Mucosa of descending colon (tissue), 3 donors: ENCODE data around the gene YIF1A. TPM values are rescaled to one million over a fixed set of nuclear protein-coding genes. Genes with fewer than 3 reads are reported as not detected.
"Not testable (repeated sequence)": the region's sequence is repeated elsewhere in the genome, so short reads cannot be mapped to it uniquely, and the experiment has no call there.

Experiments used
- ATAC-seq: fragments of 200-7000 bp; cut with Tn5 transposase; one replicate; pipeline ENCODE4 v1.9.1; 2020; ENCODE audit warnings: mild to moderate bottlenecking, moderate library complexity
- DNase-seq, 3 donors: peaks; one replicate each; pipeline ENCODE4 v3.0.0-alpha.2; 2020
- H3K36me3 ChIP-seq: fragments of 200-600 bp; one replicate; pipeline ENCODE4 v1.8.0; 2021; ENCODE audit warnings: low read depth, mild to moderate bottlenecking
- H3K4me1 ChIP-seq: fragments of 200-600 bp; one replicate; pipeline ENCODE4 v1.8.0; 2021; ENCODE audit warnings: low read depth, mild to moderate bottlenecking
- H3K4me3 ChIP-seq: fragments of 200-600 bp; one replicate; pipeline ENCODE4 v1.8.0; 2021; ENCODE audit warnings: mild to moderate bottlenecking
- H3K9me3 ChIP-seq: fragments of 200-600 bp; one replicate; pipeline ENCODE4 v1.8.0; 2021; ENCODE audit warnings: mild to moderate bottlenecking
- CTCF ChIP-seq: fragments of 200-600 bp; IDR thresholded peaks from one replicate; pipeline ENCODE4 v1.8.0; 2022; ENCODE audit warnings: antibody characterized with exemption, mild to moderate bottlenecking
- intact Hi-C, 2 donors: fragments of 100-400 bp; cut with DNase I in 1 of 2; cut with micrococcal nuclease in 1 of 2; formaldehyde crosslinking; loops; one replicate each; pipeline versions ENCODE4 v1.11.0 to v1.11.1; 2022; cut with DNase I, micrococcal nuclease
- total RNA-seq, 3 donors: library from RNA; stranded (reverse); fragmentation: NEBNext Ultra II Directional in 2 of 3; extraction: Animal tissue kit (Norgen Biotek cat#: 25700) in 2 of 3; gene quantifications; one replicate each; pipeline versions ENCODE4 v1.2.1 to v1.2.4, GENCODE V29; 2021 to 2023
- donor health status: DM: no; HTN: no; CAD: no; lungs with moderate emphysema.
- donor health status: DM: no; HTN: no; CAD: no.
- donor health status: DM: no; HTN: yes; CAD: no.

The YIF1A gene
- total RNA-seq, 3 donors from 2014 or later = 66.1 to 93.5 (median 77.9) TPM

GRCh38 chr11:66314186-66314501 is 25.2 kb upstream of the YIF1A start:
- H3K4me1 ChIP-seq = peaks cover 12% of the 10 kb centered on the region
- no peaks in the 10 kb centered on the region for H3K9me3 ChIP-seq
- no peak for TF ChIP-seq CTCF
- H3K4me3 ChIP-seq = no peak overlapping the region
- intact Hi-C loops = loop anchor here in 1 of 2 donors (10.0 kb wide), 1 partner anchor 71 kb away; no protein-coding TSS in a partner anchor
- ATAC-seq (no peak), DNase-seq (no peak)
- H3K36me3 ChIP-seq = no peaks in the 10 kb centered on the region

- no peak for ATAC-seq
- H3K36me3 ChIP-seq = no peaks in the 10 kb centered on the region
- H3K4me1 ChIP-seq = peaks cover 12% of the 10 kb centered on the region
- no peak overlapping the region for H3K4me3 ChIP-seq
- no peak for TF ChIP-seq CTCF
- DNase-seq = no peak
- intact Hi-C loops = loop anchor here in 1 of 2 donors (10.0 kb wide), 1 partner anchor 71 kb away; no protein-coding TSS in a partner anchor
- no peaks in the 10 kb centered on the region for H3K9me3 ChIP-seq
Observed at GRCh38 chr11:66313321-66314185, 24.6 kb upstream of the YIF1A start.

- Histone ChIP-seq H3K9me3 (no peaks in the 10 kb centered on the region), H3K36me3 (no peaks in the 10 kb centered on the region), H3K4me3 (no peak overlapping the region), H3K4me1 (peaks cover 7% of the 10 kb centered on the region)
- intact Hi-C loops = loop anchor here in 1 of 2 donors (10.0 kb wide), 1 partner anchor 72 kb away; no protein-coding TSS in a partner anchor
- ATAC-seq (peak; percentile 86), DNase-seq (peak; percentile 100)
- no peak for TF ChIP-seq CTCF
Observed at GRCh38 chr11:66312549-66313320, 23.8 kb upstream of the YIF1A start.

- H3K4me1 ChIP-seq = peaks cover 7% of the 10 kb centered on the region
- H3K9me3 ChIP-seq = no peaks in the 10 kb centered on the region
- peak; percentile 84 for TF ChIP-seq CTCF
- no peak overlapping the region for H3K4me3 ChIP-seq
- peak; percentile 93 to 97 (median 95) for DNase-seq
- intact Hi-C loops = loop anchor here in 1 of 2 donors (10.0 kb wide), 1 partner anchor 73 kb away; no protein-coding TSS in a partner anchor
- peak; percentile 79 for ATAC-seq
- H3K36me3 ChIP-seq = no peaks in the 10 kb centered on the region
Observed at GRCh38 chr11:66311965-66312548, 23.1 kb upstream of the YIF1A start.

- H3K4me3 ChIP-seq = no peak overlapping the region
- ATAC-seq (no peak), DNase-seq (no peak)
- H3K9me3 ChIP-seq = no peaks in the 10 kb centered on the region
- peaks cover 7% of the 10 kb centered on the region for H3K4me1 ChIP-seq
- no peak for TF ChIP-seq CTCF
- intact Hi-C loops = loop anchor here in 1 of 2 donors (10.0 kb wide), 1 partner anchor 73 kb away; no protein-coding TSS in a partner anchor
- no peaks in the 10 kb centered on the region for H3K36me3 ChIP-seq
Observed at GRCh38 chr11:66311470-66311964, 22.6 kb upstream of the YIF1A start.

GRCh38 chr11:66310803-66311440 is 22.0 kb upstream of the YIF1A start:
- not testable (repeated sequence) for DNase-seq, H3K36me3 ChIP-seq, ATAC-seq, H3K9me3 ChIP-seq, H3K4me3 ChIP-seq, H3K4me1 ChIP-seq
- intact Hi-C loops = loop anchor here in 1 of 2 donors (10.0 kb wide), 1 partner anchor 74 kb away; no protein-coding TSS in a partner anchor
